Thyroid gland (tissue), 4 donors: ENCODE data around the gene KDF1. TPM values are rescaled to one million over a fixed set of nuclear protein-coding genes. Genes with fewer than 3 reads are reported as not detected.
"Not testable (repeated sequence)": the region's sequence is repeated elsewhere in the genome, so short reads cannot be mapped to it uniquely, and the experiment has no call there.

Experiments used
- DNase-seq, 2 donors: peaks; one replicate each; pipeline ENCODE4 v3.0.0-alpha.2; 2019
- H3K27ac ChIP-seq, 3 donors: fragments of 200-600 bp; sonication (generic); 1 replicate in 2 of 3; 2 replicates in 1 of 3; pipeline ENCODE4 v1.5.1; 2016 to 2019; ENCODE audit warnings: mild to moderate bottlenecking in 1 of 3, moderate library complexity in 1 of 3
- H3K27me3 ChIP-seq: fragments of 200-600 bp; sonication (generic); one replicate; pipeline ENCODE4 v1.5.1; 2019
- H3K36me3 ChIP-seq, 2 donors: fragments of 200-600 bp; sonication (generic); one replicate each; pipeline ENCODE4 v1.5.1; 2016 to 2019
- H3K4me1 ChIP-seq, 2 donors: fragments of 200-600 bp; sonication (generic); one replicate each; pipeline ENCODE4 v1.5.1; 2017 to 2019
- H3K4me3 ChIP-seq, 3 donors: fragments of 200-600 bp; sonication (generic); replicated peaks in 1 of 3; 1 replicate in 2 of 3; 2 replicates in 1 of 3; pipeline ENCODE4 v1.5.1; 2016; ENCODE audit warnings: mild to moderate bottlenecking in 1 of 3
- H3K9me3 ChIP-seq: fragments of 200-600 bp; sonication (generic); one replicate; pipeline ENCODE4 v1.5.1; 2017
- CTCF ChIP-seq, 6 experiments: fragments of 200-600 bp in 3 of 6; fragments of 450-650 bp in 3 of 6; sonication (generic) in 3 of 6; IDR thresholded peaks; one replicate each; pipeline ENCODE4 v1.5.1; 2016 to 2019; ENCODE audit warnings: antibody characterized with exemption in 6 of 6, mild to moderate bottlenecking in 2 of 6, inconsistent platforms in 1 of 6, moderate library complexity in 1 of 6
- POLR2A ChIP-seq, 2 donors: fragments of 450-650 bp; IDR thresholded peaks; one replicate each; pipeline ENCODE4 v1.6.1; 2017; ENCODE audit warnings: antibody characterized with exemption in 2 of 2, mild to moderate bottlenecking in 2 of 2, moderate library complexity in 1 of 2
- WGBS, 2 donors: methylation state at CpG; one replicate each; pipeline ENCODE4 v1.1.5; 2017; 5-methylcytosine and 5-hydroxymethylcytosine counted together
- intact Hi-C: fragments of 100-400 bp; cut with DNase I; formaldehyde crosslinking; loops from one replicate; pipeline ENCODE4 v1.15.1; 2023
- total RNA-seq, 4 donors: library from RNA; depleted of rRNA; stranded (reverse); fragments of >200 nt; gene quantifications; one replicate each; pipeline ENCODE4 v1.2.3, GENCODE V29; 2016

KDF1 gene
- total RNA-seq, 4 donors from 2014 or later = 13.2 to 30.3 (median 22.6) TPM

GRCh38 chr1:26949926-26950319, 10.3 kb downstream of the KDF1 start:
- H3K4me3 ChIP-seq = no peak overlapping the region
- DNase-seq = no peak
- no peaks in the 10 kb centered on the region for H3K4me1 ChIP-seq
- no peak for TF ChIP-seq CTCF (IDR thresholded peaks at IDR 0.05)
- no peak for TF ChIP-seq POLR2A (IDR thresholded peaks at IDR 0.05)
- no peaks in the 10 kb centered on the region for H3K9me3 ChIP-seq
- peaks cover 9 to 30% of the 10 kb centered on the region in 2 donors for H3K36me3 ChIP-seq
- no peaks in the 10 kb centered on the region for H3K27me3 ChIP-seq
- intact Hi-C loops = no loop called here
- WGBS, 2 donors = 89 to 100% methylated on average over 1 of the region's 3 CpGs
- no peak overlapping the region for H3K27ac ChIP-seq

GRCh38 chr1:26949266-26949925, 10.9 kb downstream of the KDF1 start:
- no peak overlapping the region for H3K4me3 ChIP-seq
- DNase-seq = no peak
- no peaks in the 10 kb centered on the region for H3K27me3 ChIP-seq
- TF ChIP-seq POLR2A (IDR thresholded peaks at IDR 0.05) (no peak), CTCF (IDR thresholded peaks at IDR 0.05) (no peak)
- WGBS, 2 donors = 84 to 92% methylated on average over 1 of the region's 1 CpG
- no peaks in the 10 kb centered on the region for H3K4me1 ChIP-seq
- intact Hi-C loops = no loop called here
- peaks cover 14 to 36% of the 10 kb centered on the region in 2 donors for H3K36me3 ChIP-seq
- no peak overlapping the region for H3K27ac ChIP-seq
- H3K9me3 ChIP-seq = no peaks in the 10 kb centered on the region

- not testable (repeated sequence) for DNase-seq, H3K27me3 ChIP-seq
Observed at GRCh38 chr1:26948725-26949057, 11.6 kb downstream of the KDF1 start.

GRCh38 chr1:26946270-26946669, 14.0 kb downstream of the KDF1 start:
- DNase-seq = no peak
- H3K27me3 ChIP-seq = no peaks in the 10 kb centered on the region
- H3K4me1 ChIP-seq = no peaks in the 10 kb centered on the region
- TF ChIP-seq POLR2A (IDR thresholded peaks at IDR 0.05) (no peak), CTCF (IDR thresholded peaks at IDR 0.05) (no peak)
- 69 to 75% methylated on average over 4 of the region's 4 CpGs for WGBS, 2 donors
- H3K36me3 ChIP-seq = peaks cover 46 to 63% of the 10 kb centered on the region in 2 donors
- H3K9me3 ChIP-seq = no peaks in the 10 kb centered on the region
- intact Hi-C loops = no loop called here
- H3K4me3 ChIP-seq = no peak overlapping the region
- H3K27ac ChIP-seq = no peak overlapping the region

More at GRCh38 chr1:26948725-26949057, 11.6 kb downstream of the KDF1 start:
- peaks cover 21 to 43% of the 10 kb centered on the region in 2 donors for H3K36me3 ChIP-seq
- H3K4me1 ChIP-seq, intact Hi-C loops, H3K27ac ChIP-seq, H3K9me3 ChIP-seq, H3K4me3 ChIP-seq: not testable (repeated sequence)
- 92 to 94% methylated on average over 16 of the region's 16 CpGs for WGBS, 2 donors

GRCh38 chr1:26945728-26946127, 14.5 kb downstream of the KDF1 start:
- Histone ChIP-seq H3K36me3 (peaks cover 47 to 58% of the 10 kb centered on the region in 2 donors), H3K27ac (no peak overlapping the region)

More at GRCh38 chr1:26945728-26946127, 14.5 kb downstream of the KDF1 start:
- Histone ChIP-seq H3K27me3 (no peaks in the 10 kb centered on the region), H3K9me3 (no peaks in the 10 kb centered on the region), H3K4me1 (no peaks in the 10 kb centered on the region), H3K4me3 (no peak overlapping the region)
- intact Hi-C loops = no loop called here
- WGBS, 2 donors = 91 to 97% methylated on average over 7 to 8 of the region's 8 CpGs
- DNase-seq = no peak
- TF ChIP-seq CTCF (IDR thresholded peaks at IDR 0.05) = no peak
- no peak for TF ChIP-seq POLR2A (IDR thresholded peaks at IDR 0.05)
